Left lung (tissue), 10 donors: Measurements from ENCODE around the gene PDHX. TPM values are rescaled to one million over a fixed set of nuclear protein-coding genes. Genes with fewer than 3 reads are reported as not detected.

ENCODE experiments used
- ATAC-seq: fragments of 200-7000 bp; cut with Tn5 transposase; one replicate; pipeline ENCODE4 v1.9.1; 2020; ENCODE audit warnings: moderate library complexity
- DNase-seq, 4 donors: peaks; one replicate each; pipeline ENCODE4 v3.0.0-alpha.2; 2013 to 2020
- H3K27ac ChIP-seq, 2 donors: fragments of 200-600 bp; sonication (generic) in 1 of 2; one replicate each; pipeline versions ENCODE4 v1.5.0 to v1.8.0; 2020 to 2021
- H3K27me3 ChIP-seq, 2 donors: fragments of 200-600 bp; sonication (generic) in 1 of 2; one replicate each; pipeline versions ENCODE4 v1.5.0 to v1.8.0; 2020 to 2021
- H3K36me3 ChIP-seq, 2 donors: fragments of 200-600 bp; sonication (generic) in 1 of 2; one replicate each; pipeline versions ENCODE4 v1.5.0 to v1.8.0; 2020 to 2021
- H3K4me1 ChIP-seq, 2 donors: fragments of 200-600 bp; one replicate each; pipeline ENCODE4 v1.8.0; 2021
- H3K4me3 ChIP-seq, 2 donors: fragments of 200-600 bp; sonication (generic) in 1 of 2; one replicate each; pipeline versions ENCODE4 v1.5.0 to v1.8.0; 2020 to 2021; ENCODE audit warnings: mild to moderate bottlenecking in 1 of 2
- H3K9me3 ChIP-seq, 2 donors: fragments of 200-600 bp; sonication (generic) in 1 of 2; one replicate each; pipeline versions ENCODE4 v1.5.0 to v1.8.0; 2020 to 2021
- intact Hi-C, 2 donors: fragments of 100-400 bp; cut with DNase I; formaldehyde crosslinking; loops; one replicate each; pipeline versions ENCODE4 v1.11.2 to v1.14.2; 2022
- polyA plus RNA-seq, 6 donors: library from polyadenylated mRNA; unstranded; fragments of 120-200 nt; gene quantifications; one replicate each; pipeline ENCODE4 v1.2.1, GENCODE V29; 2013; ENCODE audit not compliant: insufficient read length in 6 of 6
- total RNA-seq, 2 donors: library from RNA; stranded (reverse); fragmentation: NEBNext Ultra II Directional; extraction: Animal tissue kit (Norgen Biotek cat#: 25700); gene quantifications; one replicate each; pipeline ENCODE4 v1.2.1, GENCODE V29; 2021
- TF ChIP-seq, protein P1 (sequence below), 2 donors: fragments of 200-600 bp; sonication (generic) in 1 of 2; IDR thresholded peaks; one replicate each; pipeline versions ENCODE4 v1.5.0 to v1.8.0; 2021; ENCODE audit warnings: antibody characterized with exemption in 2 of 2
- donor health status: DM: no; HTN: yes; CAD: no.
- donor health status: DM: no; HTN: no; CAD: no.

Gene PDHX
- total and polyA plus RNA-seq, 8 donors = 31.8 to 41.7 (median 35.0) TPM

DNA sequence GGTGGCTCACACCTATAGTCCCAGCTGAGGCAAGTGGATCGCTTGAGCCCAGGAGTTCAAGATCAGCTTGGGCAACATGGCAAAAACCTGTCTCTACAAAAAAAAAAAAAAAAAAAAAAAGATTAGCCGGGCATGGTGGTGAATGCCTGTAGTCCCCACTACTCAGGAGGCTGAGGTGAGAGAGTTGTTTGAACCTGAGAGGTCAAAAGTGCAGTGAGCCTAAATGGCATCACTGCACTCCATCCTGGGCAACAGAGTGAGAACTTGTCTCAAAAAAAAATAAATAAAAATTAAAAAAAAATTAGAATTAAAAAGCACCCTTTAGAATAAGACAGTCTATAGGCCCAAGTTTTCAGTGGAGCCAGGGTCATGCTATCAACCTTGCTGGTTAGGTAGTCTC is 95.5 kb downstream of the PDHX start:
- H3K9me3 ChIP-seq = no peaks in the 10 kb centered on the region
- ATAC-seq (no peak), DNase-seq (no peak)
- no peaks in the 10 kb centered on the region for H3K27me3 ChIP-seq
- H3K4me1 ChIP-seq = peaks cover 0 to 14% of the 10 kb centered on the region in 2 donors
- H3K27ac ChIP-seq = no peak overlapping the region
- no peak overlapping the region for H3K4me3 ChIP-seq
- TF ChIP-seq, protein P1, sequence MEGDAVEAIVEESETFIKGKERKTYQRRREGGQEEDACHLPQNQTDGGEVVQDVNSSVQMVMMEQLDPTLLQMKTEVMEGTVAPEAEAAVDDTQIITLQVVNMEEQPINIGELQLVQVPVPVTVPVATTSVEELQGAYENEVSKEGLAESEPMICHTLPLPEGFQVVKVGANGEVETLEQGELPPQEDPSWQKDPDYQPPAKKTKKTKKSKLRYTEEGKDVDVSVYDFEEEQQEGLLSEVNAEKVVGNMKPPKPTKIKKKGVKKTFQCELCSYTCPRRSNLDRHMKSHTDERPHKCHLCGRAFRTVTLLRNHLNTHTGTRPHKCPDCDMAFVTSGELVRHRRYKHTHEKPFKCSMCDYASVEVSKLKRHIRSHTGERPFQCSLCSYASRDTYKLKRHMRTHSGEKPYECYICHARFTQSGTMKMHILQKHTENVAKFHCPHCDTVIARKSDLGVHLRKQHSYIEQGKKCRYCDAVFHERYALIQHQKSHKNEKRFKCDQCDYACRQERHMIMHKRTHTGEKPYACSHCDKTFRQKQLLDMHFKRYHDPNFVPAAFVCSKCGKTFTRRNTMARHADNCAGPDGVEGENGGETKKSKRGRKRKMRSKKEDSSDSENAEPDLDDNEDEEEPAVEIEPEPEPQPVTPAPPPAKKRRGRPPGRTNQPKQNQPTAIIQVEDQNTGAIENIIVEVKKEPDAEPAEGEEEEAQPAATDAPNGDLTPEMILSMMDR (IDR thresholded peaks at IDR 0.05) = no peak
- intact Hi-C loops = no loop called here
- H3K36me3 ChIP-seq = no peaks in the 10 kb centered on the region

DNA sequence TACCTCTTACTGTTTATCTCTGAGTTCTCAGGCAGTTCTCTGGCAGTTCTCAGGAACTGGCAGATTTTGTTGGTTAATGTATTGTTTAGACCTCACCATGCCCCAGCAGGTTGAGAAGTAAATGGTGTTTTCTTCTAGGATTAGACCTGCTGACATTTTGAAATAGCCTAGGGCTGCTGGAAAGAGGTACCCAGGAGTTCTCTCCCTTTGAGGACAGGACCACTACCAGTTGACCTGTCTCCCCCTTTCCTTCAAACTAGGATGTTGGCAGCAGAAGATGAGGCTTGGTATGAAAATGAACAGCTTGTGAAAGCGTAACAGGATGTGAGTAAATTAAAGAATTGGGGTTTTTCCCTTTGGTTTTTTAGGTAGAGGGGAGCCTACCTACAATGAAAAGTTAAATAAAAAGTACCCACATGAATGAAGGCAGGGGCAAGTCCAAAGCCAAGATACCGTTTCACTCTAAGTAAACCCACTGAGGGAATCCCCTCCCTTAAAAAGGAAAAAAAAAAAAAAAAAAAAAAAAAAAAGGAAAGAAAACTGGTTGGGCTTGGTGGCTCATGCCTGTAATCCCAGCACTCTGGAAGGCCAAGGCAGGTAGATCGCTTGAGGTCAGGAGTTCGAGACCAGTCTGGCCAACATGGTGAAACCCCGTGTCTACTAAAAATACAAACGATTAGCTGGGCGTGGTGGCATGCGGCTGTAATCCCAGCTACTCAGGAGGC is 96.2 kb downstream of the PDHX start:
- ATAC-seq (no peak), DNase-seq (no peak)
- Histone ChIP-seq H3K36me3 (no peaks in the 10 kb centered on the region), H3K27me3 (no peaks in the 10 kb centered on the region), H3K9me3 (no peaks in the 10 kb centered on the region), H3K4me1 (peaks cover 0 to 8% of the 10 kb centered on the region in 2 donors), H3K4me3 (no peak overlapping the region), H3K27ac (no peak overlapping the region)
- intact Hi-C loops = no loop called here
- TF ChIP-seq, protein P1 (IDR thresholded peaks at IDR 0.05) = no peak

DNA sequence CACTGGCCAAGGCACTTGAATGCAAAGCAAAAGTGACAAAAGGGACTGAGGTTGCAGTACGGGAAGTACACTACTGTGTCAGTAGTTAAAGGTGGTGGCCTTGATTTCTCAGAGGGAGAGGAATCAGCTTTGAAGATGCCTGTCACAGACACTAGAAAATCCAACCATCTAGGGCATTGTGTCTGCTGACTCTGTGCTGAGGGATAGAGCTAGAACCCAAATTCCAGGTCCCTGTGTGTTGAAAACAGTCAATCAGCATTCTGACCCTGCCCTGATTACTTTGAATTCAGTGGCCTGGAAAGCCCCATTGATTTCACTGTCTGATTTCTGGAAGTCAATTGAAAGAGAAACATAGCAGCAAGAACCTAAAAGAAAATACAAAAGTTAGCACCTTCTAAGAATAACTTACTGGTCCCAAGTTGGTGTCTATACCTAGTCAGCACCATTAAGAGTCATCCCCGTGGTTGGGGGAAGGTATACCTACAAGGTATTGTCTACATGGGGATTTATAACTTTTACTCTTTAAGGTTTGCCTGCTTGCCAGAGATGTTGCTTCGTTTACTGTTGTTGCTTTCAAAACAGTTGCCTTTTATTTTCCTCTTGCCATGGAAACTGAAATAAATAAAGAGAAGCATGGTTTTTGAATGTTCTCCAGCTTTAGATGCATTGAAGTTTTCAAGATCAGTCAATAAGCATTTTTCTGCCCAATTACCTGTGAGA is 97.3 kb downstream of the PDHX start:
- Histone ChIP-seq H3K27ac (peak overlapping the region in 1 of 2 donors; percentile 10), H3K9me3 (no peaks in the 10 kb centered on the region), H3K4me3 (no peak overlapping the region), H3K36me3 (no peaks in the 10 kb centered on the region), H3K27me3 (no peaks in the 10 kb centered on the region), H3K4me1 (peaks cover 0 to 8% of the 10 kb centered on the region in 2 donors)
- TF ChIP-seq, protein P1 (IDR thresholded peaks at IDR 0.05) = no peak
- ATAC-seq (no peak), DNase-seq (peak in 2 of 4 donors; percentile 55 to 61)
- intact Hi-C loops = no loop called here

DNA sequence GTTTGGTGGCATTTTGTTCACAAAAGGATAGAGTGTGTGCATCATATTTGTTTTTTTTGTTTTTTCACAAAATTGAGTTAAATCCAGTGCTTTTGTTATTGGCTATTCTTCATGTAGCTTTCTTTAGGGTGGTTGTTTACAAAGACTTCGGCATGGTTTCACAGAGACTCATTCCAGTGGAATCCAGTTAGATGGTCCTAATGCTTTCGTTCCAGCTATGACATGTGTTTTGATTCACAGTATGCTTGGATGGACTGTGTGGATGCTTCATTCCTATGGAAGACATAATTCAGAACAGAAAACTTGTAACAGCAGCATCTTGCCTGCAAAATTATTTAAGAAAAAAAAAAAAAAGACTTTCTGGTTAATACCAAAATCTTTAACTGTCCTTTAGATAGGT is 97.9 kb downstream of the PDHX start:
- Histone ChIP-seq H3K27me3 (no peaks in the 10 kb centered on the region), H3K27ac (no peak overlapping the region), H3K36me3 (no peaks in the 10 kb centered on the region), H3K9me3 (no peaks in the 10 kb centered on the region), H3K4me1 (peaks cover 0 to 8% of the 10 kb centered on the region in 2 donors), H3K4me3 (no peak overlapping the region)
- ATAC-seq (peak; percentile 18), DNase-seq (peak in 1 of 4 donors; percentile 50)
- TF ChIP-seq, protein P1 (IDR thresholded peaks at IDR 0.05) = no peak
- intact Hi-C loops = no loop called here

DNA sequence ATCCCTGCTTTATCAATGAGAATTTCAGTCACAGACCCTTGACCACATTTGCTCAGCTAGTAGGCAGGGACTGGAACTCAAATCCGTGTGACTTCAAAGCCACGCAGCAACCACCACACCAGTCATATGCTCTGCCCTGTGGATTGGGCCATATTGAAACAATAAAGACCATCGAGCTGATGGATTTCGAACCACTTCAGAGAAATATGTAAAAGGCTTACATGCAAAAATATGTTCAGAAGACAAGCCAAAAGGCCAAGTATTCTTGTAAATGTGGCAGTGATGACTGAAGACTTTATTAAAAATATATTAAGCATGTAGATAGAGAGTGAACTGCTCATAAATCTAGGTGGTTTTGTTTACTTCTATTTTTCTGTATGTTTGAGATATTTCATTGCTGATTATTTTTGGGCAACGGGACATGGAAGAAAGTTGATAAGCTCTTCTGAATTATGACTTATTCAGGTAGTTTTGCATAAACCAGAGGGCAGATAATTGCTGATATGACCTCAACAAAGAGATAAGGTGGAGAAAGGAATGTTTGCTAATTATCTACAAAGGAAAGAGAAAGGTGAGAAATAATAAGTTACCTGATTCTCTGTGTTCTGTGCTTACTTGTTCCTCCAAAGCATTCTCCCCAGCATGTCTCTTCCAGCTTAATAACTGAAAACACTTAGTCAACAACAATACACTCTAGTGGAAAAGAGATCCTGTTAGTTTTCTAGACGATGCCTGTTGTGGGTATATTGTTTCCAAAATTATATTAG is 99.4 kb downstream of the PDHX start:
- Histone ChIP-seq H3K36me3 (no peaks in the 10 kb centered on the region), H3K4me1 (peaks cover 0 to 8% of the 10 kb centered on the region in 2 donors), H3K4me3 (no peak overlapping the region), H3K27ac (no peak overlapping the region), H3K27me3 (no peaks in the 10 kb centered on the region), H3K9me3 (no peaks in the 10 kb centered on the region)
- intact Hi-C loops = no loop called here
- DNase-seq = no peak
- TF ChIP-seq, protein P1 (IDR thresholded peaks at IDR 0.05) = no peak
- no peak for ATAC-seq
